Measurements from ENCODE around the gene LONP2. TPM values are rescaled to one million over a fixed set of nuclear protein-coding genes. Genes with fewer than 3 reads are reported as not detected.

The LONP2 gene
- total and polyA plus RNA-seq, 2 of the 13 experiments (the other 11 are each of a cell fraction or from before 2014, with no cell fraction given): 39.2 to 63.3 TPM

DNA sequence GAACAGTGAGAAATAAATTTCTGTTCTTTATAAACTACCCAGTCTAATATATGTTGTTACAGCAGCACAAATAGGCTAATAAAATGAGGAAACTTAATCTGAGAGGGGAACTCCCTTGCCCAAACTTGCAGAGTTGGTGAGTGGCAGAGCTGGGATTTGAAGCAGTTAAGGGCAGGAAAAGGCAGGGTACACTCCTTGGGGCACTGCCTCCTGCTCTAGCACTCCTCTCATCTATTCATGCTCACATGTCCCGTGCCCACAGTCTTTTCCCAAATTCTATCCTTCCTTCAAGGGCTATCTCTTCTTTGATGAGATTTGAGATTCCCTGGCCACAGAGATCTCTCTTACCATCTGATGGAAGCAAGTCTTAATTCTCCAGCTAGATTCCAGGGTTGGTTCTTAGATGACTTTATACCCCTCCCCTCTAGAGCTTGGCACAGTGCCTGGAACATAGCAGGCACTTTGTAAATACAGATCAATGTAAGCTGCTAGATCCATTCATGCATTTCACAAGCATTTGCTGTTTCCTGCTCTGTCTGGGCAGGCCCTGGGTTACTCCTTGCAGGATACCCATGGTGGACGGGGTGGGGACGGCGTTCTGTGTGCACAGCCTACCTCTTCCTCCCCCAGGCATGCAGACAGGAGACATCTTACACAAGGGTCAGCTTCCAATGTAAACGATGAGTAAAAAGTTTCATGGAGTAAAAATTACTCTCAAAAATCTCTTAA lies 49.1 kb upstream of the LONP2 start (continued):
- TF ChIP-seq, protein P1, sequence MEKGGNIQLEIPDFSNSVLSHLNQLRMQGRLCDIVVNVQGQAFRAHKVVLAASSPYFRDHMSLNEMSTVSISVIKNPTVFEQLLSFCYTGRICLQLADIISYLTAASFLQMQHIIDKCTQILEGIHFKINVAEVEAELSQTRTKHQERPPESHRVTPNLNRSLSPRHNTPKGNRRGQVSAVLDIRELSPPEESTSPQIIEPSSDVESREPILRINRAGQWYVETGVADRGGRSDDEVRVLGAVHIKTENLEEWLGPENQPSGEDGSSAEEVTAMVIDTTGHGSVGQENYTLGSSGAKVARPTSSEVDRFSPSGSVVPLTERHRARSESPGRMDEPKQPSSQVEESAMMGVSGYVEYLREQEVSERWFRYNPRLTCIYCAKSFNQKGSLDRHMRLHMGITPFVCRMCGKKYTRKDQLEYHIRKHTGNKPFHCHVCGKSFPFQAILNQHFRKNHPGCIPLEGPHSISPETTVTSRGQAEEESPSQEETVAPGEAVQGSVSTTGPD (CRISPR knock-in tag; IDR thresholded peaks at IDR 0.05): no peak
- TF ChIP-seq ATM (IDR thresholded peaks at IDR 0.05; ENCODE audit: borderline replicate concordance) (no peak), ZNF260 (CRISPR knock-in tag; IDR thresholded peaks at IDR 0.05; ENCODE audit: borderline replicate concordance, low read depth) (no peak), HOXA7 (CRISPR knock-in tag; IDR thresholded peaks at IDR 0.05) (no peak), ZFP36 (IDR thresholded peaks at IDR 0.05; ENCODE audit: borderline replicate concordance, low read depth, low read length, partially characterized antibody) (no peak), REXO4 (CRISPR knock-in tag; IDR thresholded peaks at IDR 0.05; ENCODE audit: borderline replicate concordance) (no peak), SMARCC2 (IDR thresholded peaks at IDR 0.05) (no peak), STAG1 (CRISPR knock-in tag; IDR thresholded peaks at IDR 0.05) (no peak), ZNF644 (CRISPR knock-in tag; IDR thresholded peaks at IDR 0.05; ENCODE audit: low read depth) (peak; percentile 23; the same call in 1 of the 2 replicates), REL (CRISPR knock-in tag; conservative IDR thresholded peaks at IDR 0.05) (no peak), ZNF263 (CRISPR knock-in tag; IDR thresholded peaks at IDR 0.05) (no peak)
- TF ChIP-seq, protein P2, sequence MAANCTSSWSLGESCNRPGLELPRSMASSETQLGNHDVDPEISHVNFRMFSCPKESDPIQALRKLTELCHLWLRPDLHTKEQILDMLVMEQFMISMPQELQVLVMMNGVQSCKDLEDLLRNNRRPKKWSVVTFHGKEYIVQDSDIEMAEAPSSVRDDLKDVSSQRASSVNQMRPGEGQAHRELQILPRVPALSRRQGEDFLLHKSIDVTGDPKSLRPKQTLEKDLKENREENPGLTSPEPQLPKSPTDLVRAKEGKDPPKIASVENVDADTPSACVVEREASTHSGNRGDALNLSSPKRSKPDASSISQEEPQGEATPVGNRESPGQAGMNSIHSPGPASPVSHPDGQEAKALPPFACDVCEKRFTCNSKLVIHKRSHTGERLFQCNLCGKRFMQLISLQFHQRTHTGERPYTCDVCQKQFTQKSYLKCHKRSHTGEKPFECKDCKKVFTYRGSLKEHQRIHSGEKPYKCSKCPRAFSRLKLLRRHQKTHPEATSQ (CRISPR knock-in tag; IDR thresholded peaks at IDR 0.05; ENCODE audit: borderline replicate concordance): no peak
- TF ChIP-seq, protein P3, sequence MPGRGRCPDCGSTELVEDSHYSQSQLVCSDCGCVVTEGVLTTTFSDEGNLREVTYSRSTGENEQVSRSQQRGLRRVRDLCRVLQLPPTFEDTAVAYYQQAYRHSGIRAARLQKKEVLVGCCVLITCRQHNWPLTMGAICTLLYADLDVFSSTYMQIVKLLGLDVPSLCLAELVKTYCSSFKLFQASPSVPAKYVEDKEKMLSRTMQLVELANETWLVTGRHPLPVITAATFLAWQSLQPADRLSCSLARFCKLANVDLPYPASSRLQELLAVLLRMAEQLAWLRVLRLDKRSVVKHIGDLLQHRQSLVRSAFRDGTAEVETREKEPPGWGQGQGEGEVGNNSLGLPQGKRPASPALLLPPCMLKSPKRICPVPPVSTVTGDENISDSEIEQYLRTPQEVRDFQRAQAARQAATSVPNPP (CRISPR knock-in tag; IDR thresholded peaks at IDR 0.05): no peak
- TF ChIP-seq, protein P4, sequence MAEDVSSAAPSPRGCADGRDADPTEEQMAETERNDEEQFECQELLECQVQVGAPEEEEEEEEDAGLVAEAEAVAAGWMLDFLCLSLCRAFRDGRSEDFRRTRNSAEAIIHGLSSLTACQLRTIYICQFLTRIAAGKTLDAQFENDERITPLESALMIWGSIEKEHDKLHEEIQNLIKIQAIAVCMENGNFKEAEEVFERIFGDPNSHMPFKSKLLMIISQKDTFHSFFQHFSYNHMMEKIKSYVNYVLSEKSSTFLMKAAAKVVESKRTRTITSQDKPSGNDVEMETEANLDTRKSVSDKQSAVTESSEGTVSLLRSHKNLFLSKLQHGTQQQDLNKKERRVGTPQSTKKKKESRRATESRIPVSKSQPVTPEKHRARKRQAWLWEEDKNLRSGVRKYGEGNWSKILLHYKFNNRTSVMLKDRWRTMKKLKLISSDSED (CRISPR knock-in tag; IDR thresholded peaks at IDR 0.05): no peak
- TF ChIP-seq, protein P5, sequence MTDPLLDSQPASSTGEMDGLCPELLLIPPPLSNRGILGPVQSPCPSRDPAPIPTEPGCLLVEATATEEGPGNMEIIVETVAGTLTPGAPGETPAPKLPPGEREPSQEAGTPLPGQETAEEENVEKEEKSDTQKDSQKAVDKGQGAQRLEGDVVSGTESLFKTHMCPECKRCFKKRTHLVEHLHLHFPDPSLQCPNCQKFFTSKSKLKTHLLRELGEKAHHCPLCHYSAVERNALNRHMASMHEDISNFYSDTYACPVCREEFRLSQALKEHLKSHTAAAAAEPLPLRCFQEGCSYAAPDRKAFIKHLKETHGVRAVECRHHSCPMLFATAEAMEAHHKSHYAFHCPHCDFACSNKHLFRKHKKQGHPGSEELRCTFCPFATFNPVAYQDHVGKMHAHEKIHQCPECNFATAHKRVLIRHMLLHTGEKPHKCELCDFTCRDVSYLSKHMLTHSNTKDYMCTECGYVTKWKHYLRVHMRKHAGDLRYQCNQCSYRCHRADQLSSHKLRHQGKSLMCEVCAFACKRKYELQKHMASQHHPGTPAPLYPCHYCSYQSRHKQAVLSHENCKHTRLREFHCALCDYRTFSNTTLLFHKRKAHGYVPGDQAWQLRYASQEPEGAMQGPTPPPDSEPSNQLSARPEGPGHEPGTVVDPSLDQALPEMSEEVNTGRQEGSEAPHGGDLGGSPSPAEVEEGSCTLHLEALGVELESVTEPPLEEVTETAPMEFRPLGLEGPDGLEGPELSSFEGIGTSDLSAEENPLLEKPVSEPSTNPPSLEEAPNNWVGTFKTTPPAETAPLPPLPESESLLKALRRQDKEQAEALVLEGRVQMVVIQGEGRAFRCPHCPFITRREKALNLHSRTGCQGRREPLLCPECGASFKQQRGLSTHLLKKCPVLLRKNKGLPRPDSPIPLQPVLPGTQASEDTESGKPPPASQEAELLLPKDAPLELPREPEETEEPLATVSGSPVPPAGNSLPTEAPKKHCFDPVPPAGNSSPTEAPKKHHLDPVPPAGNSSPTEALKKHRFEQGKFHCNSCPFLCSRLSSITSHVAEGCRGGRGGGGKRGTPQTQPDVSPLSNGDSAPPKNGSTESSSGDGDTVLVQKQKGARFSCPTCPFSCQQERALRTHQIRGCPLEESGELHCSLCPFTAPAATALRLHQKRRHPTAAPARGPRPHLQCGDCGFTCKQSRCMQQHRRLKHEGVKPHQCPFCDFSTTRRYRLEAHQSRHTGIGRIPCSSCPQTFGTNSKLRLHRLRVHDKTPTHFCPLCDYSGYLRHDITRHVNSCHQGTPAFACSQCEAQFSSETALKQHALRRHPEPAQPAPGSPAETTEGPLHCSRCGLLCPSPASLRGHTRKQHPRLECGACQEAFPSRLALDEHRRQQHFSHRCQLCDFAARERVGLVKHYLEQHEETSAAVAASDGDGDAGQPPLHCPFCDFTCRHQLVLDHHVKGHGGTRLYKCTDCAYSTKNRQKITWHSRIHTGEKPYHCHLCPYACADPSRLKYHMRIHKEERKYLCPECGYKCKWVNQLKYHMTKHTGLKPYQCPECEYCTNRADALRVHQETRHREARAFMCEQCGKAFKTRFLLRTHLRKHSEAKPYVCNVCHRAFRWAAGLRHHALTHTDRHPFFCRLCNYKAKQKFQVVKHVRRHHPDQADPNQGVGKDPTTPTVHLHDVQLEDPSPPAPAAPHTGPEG (CRISPR knock-in tag; IDR thresholded peaks at IDR 0.05): no peak
- TF ChIP-seq, protein P6, sequence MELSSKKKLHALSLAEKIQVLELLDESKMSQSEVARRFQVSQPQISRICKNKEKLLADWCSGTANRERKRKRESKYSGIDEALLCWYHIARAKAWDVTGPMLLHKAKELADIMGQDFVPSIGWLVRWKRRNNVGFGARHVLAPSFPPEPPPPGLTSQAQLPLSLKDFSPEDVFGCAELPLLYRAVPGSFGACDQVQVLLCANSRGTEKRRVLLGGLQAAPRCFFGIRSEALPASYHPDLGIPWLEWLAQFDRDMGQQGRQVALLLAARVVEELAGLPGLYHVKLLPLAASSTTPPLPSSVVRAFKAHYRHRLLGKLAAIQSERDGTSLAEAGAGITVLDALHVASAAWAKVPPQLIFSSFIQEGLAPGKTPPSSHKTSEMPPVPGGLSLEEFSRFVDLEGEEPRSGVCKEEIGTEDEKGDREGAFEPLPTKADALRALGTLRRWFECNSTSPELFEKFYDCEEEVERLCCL (CRISPR knock-in tag; IDR thresholded peaks at IDR 0.05; ENCODE audit: borderline replicate concordance): no peak
